Measurements from ENCODE around the gene TLCD3B.
A peak's percentile ranks its signal among the peaks of the same experiment; 100 is the strongest.

TLCD3B gene

GRCh38 chr16:30030841-30031413, at the start of gene TLCD3B:
Gene TLCD3B (minus strand): TSS chr16:30031271. CDS start chr16:30030527, 744 bp downstream.
- no peak for DNase-seq (ENCODE audit: low read depth in 3 of 3, low spot score in 1 of 3)

- no peak for DNase-seq (ENCODE audit: low read depth in 3 of 3, low spot score in 1 of 3)
These were observed 48.4 kb upstream of the TLCD3B start for GRCh38 chr16:30079480-30079879.

GRCh38 chr16:30078744-30079143, 47.7 kb upstream of the TLCD3B start:
- DNase-seq (ENCODE audit: low read depth in 3 of 3, low spot score in 1 of 3), result no peak

- DNase-seq (ENCODE audit: low read depth in 3 of 3, low spot score in 1 of 3), result no peak
These were observed 46.6 kb upstream of the TLCD3B start for GRCh38 chr16:30077656-30078055.

GRCh38 chr16:30076276-30076791, 45.3 kb upstream of the TLCD3B start:
- no peak for DNase-seq (ENCODE audit: low read depth in 3 of 3, low spot score in 1 of 3)

GRCh38 chr16:30075503-30076275, 44.6 kb upstream of the TLCD3B start, which contains the start of gene PPP4C:
Gene PPP4C (plus strand): TSS chr16:30075994. CDS start chr16:30076378, 384 bp downstream.
- peak; percentile 51 to 83 (median 73) for DNase-seq (ENCODE audit: low read depth in 3 of 3, low spot score in 1 of 3)

- DNase-seq (ENCODE audit: low read depth in 3 of 3, low spot score in 1 of 3), result no peak
These were observed 39.4 kb upstream of the TLCD3B start for GRCh38 chr16:30070490-30070889.

GRCh38 chr16:30069611-30070462, 38.8 kb upstream of the TLCD3B start:
- no peak for DNase-seq (ENCODE audit: low read depth in 3 of 3, low spot score in 1 of 3)

- DNase-seq (ENCODE audit: low read depth in 3 of 3, low spot score in 1 of 3), result peak in 1 of 3 donors; percentile 39
These were observed 37.9 kb upstream of the TLCD3B start for GRCh38 chr16:30068750-30069610.

- no peak for DNase-seq (ENCODE audit: low read depth in 3 of 3, low spot score in 1 of 3)
These were observed 37.3 kb upstream of the TLCD3B start for GRCh38 chr16:30068333-30068732.

GRCh38 chr16:30067584-30067916, 36.5 kb upstream of the TLCD3B start:
- DNase-seq (ENCODE audit: low read depth in 3 of 3, low spot score in 1 of 3), result no peak

GRCh38 chr16:30066761-30067583, 35.9 kb upstream of the TLCD3B start:
- no peak for DNase-seq (ENCODE audit: low read depth in 3 of 3, low spot score in 1 of 3)

- DNase-seq (ENCODE audit: low read depth in 3 of 3, low spot score in 1 of 3), result no peak
These were observed 35.1 kb upstream of the TLCD3B start for GRCh38 chr16:30065943-30066760.

GRCh38 chr16:30065102-30065942, 34.3 kb upstream of the TLCD3B start, which contains the start of gene ALDOA:
Gene ALDOA (plus strand): TSS chr16:30065760. CDS start chr16:30066898, 1,138 bp downstream.
- DNase-seq (ENCODE audit: low read depth in 3 of 3, low spot score in 1 of 3), result peak; percentile 89 to 91 (median 91)

- DNase-seq (ENCODE audit: low read depth in 3 of 3, low spot score in 1 of 3), result no peak
These were observed 33.6 kb upstream of the TLCD3B start for GRCh38 chr16:30064729-30065101.

GRCh38 chr16:30063893-30064728, 33.0 kb upstream of the TLCD3B start:
- peak in 2 of 3 donors; percentile 37 to 54 for DNase-seq (ENCODE audit: low read depth in 3 of 3, low spot score in 1 of 3)

GRCh38 chr16:30063278-30063892, 32.3 kb upstream of the TLCD3B start:
- no peak for DNase-seq (ENCODE audit: low read depth in 3 of 3, low spot score in 1 of 3)

Data from stimulated activated CD4-positive, alpha-beta T cell treated with anti-CD3 and anti-CD28 coated beads, TNF-alpha, amount 100 ng/mL, for 1 hour (primary cell).